ENCODE measurements around the gene TMPRSS5.
A peak's percentile ranks its signal among the peaks of the same experiment; 100 is the strongest.
"Not testable (repeated sequence)": the region's sequence is repeated elsewhere in the genome, so short reads cannot be mapped to it uniquely, and the experiment has no call there.

TMPRSS5 gene

GRCh38 chr11:113697756-113698407, 8.2 kb downstream of the TMPRSS5 start:
- DNase-seq (ENCODE audit: low read depth) = no peak

GRCh38 chr11:113697111-113697510, 9.0 kb downstream of the TMPRSS5 start:
- no peak for DNase-seq (ENCODE audit: low read depth)

- DNase-seq (ENCODE audit: low read depth) = no peak
Measured at GRCh38 chr11:113695207-113695606, 10.9 kb downstream of the TMPRSS5 start.

DNA sequence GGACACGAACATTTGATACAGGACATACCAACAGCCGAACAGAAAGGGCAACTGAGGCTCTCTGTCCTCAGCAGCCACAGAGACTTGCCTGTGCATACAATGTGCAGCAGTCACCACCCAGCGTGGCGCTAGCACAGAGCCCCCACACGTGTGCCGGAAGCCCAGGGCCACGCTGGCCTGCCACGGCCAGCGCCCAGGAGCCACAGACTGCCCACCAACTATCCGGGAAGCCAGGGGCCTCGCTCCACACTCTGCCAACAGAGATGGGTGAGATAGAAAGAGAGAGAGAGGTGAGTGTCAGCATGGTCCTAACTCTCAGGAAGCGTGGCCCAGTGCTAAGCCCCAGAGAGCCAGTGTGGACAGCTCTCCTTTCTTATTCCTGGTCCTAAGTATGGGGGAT, 11.7 kb downstream of the TMPRSS5 start:
- no peak for DNase-seq (ENCODE audit: low read depth)

GRCh38 chr11:113693030-113693429, 13.1 kb downstream of the TMPRSS5 start:
- DNase-seq (ENCODE audit: low read depth) = no peak

- DNase-seq (ENCODE audit: low read depth) = peak; percentile 80
Measured at GRCh38 chr11:113690619-113691569, 15.2 kb downstream of the TMPRSS5 start.

GRCh38 chr11:113689768-113690618, 16.1 kb downstream of the TMPRSS5 start:
- DNase-seq (ENCODE audit: low read depth) = no peak

DNA sequence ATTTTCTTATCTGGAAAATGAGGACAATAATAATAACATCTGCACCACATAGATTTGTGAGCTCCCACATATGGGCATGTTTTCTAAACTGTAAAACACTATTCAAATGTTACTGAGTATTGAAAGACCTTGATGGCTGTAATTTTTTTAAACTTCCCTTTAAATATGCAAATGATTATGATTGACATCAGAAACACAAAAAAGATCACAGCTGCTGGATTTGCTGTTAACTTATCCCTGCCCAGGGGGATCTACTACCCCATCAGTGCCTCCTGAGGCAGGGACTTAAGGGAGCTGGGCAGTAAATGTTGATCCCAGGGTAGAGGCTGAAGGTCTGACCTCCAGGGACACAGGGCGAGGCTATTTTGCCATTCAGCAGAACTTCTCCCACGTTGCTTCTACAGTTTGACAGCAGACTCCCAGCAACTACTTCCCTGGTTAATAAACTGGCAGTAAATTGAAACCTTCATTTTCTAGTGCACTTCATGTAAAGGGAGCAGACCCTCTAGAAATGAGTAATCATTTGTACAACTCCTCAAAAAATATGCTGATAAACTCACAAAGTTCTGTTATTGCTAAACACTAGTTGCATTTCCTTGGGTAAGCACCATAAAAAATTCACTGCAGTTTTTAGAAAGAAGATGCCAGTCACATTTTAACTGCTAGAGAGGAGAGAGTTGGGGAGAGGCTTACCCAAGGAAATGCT, 20.3 kb downstream of the TMPRSS5 start:
- no peak for DNase-seq (ENCODE audit: low read depth)

GRCh38 chr11:113684496-113684895, 21.6 kb downstream of the TMPRSS5 start:
- no peak for DNase-seq (ENCODE audit: low read depth)

GRCh38 chr11:113683481-113684046, 22.5 kb downstream of the TMPRSS5 start:
- no peak for DNase-seq (ENCODE audit: low read depth)

DNA sequence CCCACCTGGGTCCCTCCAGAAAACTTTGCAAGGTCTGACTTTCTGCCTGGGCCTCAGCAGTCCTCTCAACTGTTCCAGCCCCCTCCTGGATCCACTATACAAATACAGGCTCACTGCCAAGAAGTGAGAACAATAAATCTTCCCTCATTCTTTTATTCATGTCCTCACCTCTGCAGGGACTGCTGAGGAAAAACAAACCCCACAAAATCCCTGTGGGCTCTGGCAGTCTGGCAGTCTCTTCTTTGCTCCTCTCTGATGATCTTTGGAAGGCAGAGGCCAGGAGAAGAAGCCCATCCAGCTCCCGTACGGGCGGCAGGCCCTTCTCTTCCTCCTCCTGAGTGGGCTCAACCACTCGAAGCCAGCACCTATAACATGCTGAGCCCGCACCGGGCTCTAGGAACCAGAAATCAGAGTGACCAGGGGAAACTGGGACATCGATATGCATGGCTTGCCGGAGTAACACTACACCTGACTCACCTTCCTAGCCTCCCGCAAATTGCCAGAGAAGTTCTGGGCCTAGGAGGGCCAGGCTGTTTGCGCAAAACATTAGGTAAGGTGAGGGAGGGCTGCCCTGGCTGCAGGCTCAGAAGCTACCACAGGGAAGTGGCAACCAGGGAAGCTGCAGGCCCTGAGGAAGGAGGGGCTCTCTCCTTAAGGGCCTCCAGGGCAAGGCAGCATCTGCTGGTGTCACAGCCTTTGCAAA, 24.2 kb downstream of the TMPRSS5 start:
- DNase-seq (ENCODE audit: low read depth) = no peak

DNA sequence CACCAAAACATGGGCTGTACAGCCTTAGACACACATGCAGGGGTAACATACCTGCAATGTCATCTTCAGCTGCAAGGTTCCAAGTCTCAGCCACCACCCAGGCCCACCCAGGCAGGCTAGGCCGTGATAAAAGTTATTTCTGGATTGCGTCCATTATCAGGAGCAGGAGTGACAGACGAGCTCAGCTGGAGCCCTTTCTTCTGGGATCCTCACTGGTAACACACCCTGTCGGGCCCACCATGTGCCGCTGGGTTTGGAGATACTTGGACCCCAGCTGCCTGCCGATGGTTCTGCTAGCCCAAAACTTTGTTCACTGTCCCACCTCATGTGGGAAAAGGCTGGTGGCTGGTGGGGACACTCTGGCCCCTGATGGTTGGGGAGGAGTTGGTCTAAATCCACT, 24.8 kb downstream of the TMPRSS5 start:
- no peak for DNase-seq (ENCODE audit: low read depth)

- DNase-seq (ENCODE audit: low read depth) = no peak
Measured at GRCh38 chr11:113677685-113678084, 28.4 kb downstream of the TMPRSS5 start.

DNA sequence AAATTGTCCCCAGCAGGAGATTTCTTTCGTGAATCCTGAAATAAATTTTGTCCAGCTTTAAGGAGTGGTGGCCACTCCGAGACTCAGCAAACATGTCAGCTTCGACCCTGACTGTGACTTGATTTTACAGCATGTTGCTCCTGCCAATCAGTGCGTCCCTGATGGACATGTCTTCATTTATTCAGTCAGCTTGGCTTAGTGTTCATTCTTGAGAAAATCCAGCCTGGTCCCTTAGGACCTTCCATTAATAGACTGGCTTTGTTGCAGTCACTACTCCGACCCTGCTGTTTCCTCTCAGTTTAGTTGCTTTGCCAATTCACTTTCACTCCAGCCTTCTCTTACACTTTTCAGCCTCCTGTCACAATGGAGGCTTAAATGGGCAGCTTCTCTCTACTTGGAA, 30.5 kb downstream of the TMPRSS5 start:
- no peak for DNase-seq (ENCODE audit: low read depth)

DNA sequence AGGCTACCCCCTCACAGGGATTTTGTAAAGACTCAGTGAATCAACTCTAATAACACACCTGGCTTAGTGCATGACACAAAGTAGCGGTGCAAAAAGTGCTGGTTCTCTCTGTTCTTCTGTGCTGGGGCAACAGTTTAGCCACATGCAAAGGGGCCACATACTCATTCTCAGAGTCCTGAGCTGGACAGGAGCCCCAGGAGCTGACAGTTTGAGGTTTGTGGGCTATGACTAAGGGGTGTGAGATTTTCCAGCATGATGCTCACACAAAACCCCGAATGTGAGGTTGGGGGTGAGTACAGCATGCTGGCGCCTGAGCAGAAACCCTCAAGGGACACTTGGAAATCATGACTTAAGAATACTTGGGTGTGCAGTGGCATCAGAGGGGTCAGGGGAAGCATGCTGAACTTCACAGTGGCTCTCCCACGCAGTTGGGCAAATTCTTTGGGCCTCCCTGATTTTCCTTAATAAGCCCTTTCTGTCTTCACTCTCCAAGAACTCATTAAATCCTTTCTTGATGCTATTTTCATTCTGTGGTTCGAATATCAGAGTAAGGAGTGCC, 31.0 kb downstream of the TMPRSS5 start:
- peak; percentile 96 for DNase-seq (ENCODE audit: low read depth)

DNA sequence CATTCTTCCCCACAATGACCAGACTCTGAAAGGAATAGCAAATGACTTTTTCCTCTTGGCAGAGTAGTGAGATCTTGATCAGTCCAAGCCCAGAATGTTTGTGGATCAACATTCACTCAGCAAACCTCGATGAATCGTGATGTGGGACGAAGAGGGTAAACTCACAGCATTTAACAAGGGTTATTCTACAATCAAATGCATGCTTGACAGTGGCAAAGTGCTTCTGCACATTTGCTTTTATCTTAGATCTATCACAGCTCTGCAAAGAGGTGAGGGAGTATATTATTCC, 31.8 kb downstream of the TMPRSS5 start:
- peak; percentile 18 for DNase-seq (ENCODE audit: low read depth)

DNA sequence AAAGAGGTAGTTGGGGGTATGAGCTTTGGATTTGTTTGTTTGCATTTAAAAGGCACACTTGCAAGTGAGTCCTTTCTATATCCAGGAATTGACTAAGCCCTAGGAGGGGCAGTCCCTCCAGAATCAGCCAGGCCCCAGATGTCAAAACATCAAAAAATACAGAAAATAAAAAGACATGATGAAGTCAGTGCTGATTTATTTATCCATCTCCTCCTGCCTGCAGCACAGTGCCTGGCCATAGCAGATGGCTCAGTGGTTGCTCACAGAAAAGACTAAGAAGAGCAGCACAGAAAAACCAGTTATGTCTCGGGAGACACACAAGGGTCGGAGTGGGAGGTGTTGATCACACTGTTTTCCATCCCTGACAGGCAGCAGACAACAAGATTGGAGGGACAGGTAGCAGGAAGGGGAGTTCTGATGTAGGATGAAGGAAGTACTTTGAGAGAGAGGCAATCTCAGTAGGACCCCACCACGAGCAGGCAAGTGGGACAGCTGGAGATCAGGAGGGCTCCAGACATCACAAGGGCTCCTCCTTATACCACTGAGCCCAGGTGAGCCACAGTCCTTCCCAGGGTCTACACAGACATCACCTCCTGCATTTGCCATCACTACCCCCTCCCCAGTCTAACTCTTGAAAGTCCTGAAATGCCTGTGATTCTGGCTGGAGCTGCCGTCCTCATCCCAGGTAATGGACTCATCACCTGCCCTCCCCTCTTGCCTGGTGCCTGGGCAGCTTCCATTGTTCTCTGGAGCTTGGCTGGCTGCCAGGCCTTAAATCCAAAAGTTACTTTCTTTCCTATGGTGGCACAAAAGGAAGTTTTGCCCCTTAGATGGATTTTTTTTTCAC, 32.3 kb downstream of the TMPRSS5 start:
- peak; percentile 33 for DNase-seq (ENCODE audit: low read depth)

DNA sequence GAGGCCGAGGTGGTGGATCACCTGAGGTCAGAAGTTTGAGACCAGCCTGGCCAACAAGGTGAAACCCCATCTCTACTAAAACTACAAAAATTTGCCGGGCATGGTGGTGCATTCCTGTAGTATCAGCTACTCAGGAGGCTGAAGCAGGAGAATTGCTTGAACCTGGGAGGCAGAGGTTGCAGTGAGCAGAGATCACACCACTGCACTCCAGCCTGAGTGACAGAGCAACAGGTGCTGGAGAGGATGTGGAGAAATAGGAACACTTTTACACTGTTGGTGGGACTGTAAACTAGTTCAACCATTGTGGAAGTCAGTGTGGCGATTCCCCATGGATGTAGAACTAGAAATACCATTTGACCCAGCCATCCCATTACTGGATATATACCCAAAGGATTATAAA, 34.2 kb downstream of the TMPRSS5 start:
- not testable (repeated sequence) for DNase-seq (ENCODE audit: low read depth)

GRCh38 chr11:113670831-113671215, 35.3 kb downstream of the TMPRSS5 start:
- no peak for DNase-seq (ENCODE audit: low read depth)

All from ELR (cell line).